B cell (primary cell): ENCODE data around the gene MGMT. TPM values are rescaled to one million over a fixed set of nuclear protein-coding genes. Genes with fewer than 3 reads are reported as not detected.

Experiments used
- ATAC-seq: fragments of 200-7000 bp; cut with Tn5 transposase; one replicate; pipeline ENCODE4 v1.10.0; 2021; ENCODE audit warnings: low read depth, mild to moderate bottlenecking, moderate number of reproducible peaks, moderate library complexity
- CTCF ChIA-PET: fragments of 350-600 bp; sonication (Branson Sonifier 250); formaldehyde crosslinking; loops from one replicate; lab custom pipeline; 2021; ENCODE audit warnings: antibody characterized with exemption, inconsistent platforms; lab: Charles Lee
- POLR2A ChIA-PET: fragments of 350-600 bp; sonication (Branson Sonifier 250); formaldehyde crosslinking; loops from one replicate; lab custom pipeline; 2021; ENCODE audit warnings: antibody characterized with exemption; lab: Charles Lee
- DNase-seq: peaks from one replicate; pipeline ENCODE4 v3.0.0; 2013
- H2AFZ ChIP-seq: 2 replicates; pipeline ENCODE4 v1.6.1; 2012; ENCODE audit warnings: mild to moderate bottlenecking, low read depth, low read length; ENCODE audit not compliant: insufficient read depth, poor library complexity, severe bottlenecking
- H3K27ac ChIP-seq, 2 donors: 1 replicate in 1 of 2; 2 replicates in 1 of 2; pipeline ENCODE4 v1.5.1; 2012 to 2013; ENCODE audit warnings: low read length in 2 of 2, mild to moderate bottlenecking in 2 of 2, moderate library complexity in 1 of 2
- H3K27me3 ChIP-seq, 4 experiments: fragments of 200-600 bp in 1 of 4; sonication (generic) in 1 of 4; replicated peaks in 1 of 4; 1 replicate in 2 of 4; 2 replicates in 2 of 4; pipeline versions ENCODE4 v1.6.1 to v1.7.0; 2013 to 2016; ENCODE audit warnings: low read length in 3 of 4, mild to moderate bottlenecking in 2 of 4, mixed read lengths in 1 of 4, moderate library complexity in 1 of 4; ENCODE audit not compliant: insufficient read depth in 4 of 4, control insufficient read depth in 3 of 4; ENCODE audit errors: control extremely low read depth in 1 of 4
- H3K36me3 ChIP-seq, 2 experiments: replicated peaks in 1 of 2; 1 replicate in 1 of 2; 2 replicates in 1 of 2; pipeline versions ENCODE4 v1.6.1 to v1.7.1; 2013; ENCODE audit warnings: low read length in 1 of 2; ENCODE audit not compliant: insufficient read depth in 2 of 2, control insufficient read depth in 1 of 2; ENCODE audit errors: control extremely low read depth in 1 of 2, extremely low read depth in 1 of 2
- H3K4me1 ChIP-seq, 2 donors: fragments of 200-600 bp in 1 of 2; sonication (generic) in 1 of 2; 1 replicate in 1 of 2; 2 replicates in 1 of 2; pipeline versions ENCODE4 v1.5.1 to v1.6.1; 2013 to 2017; ENCODE audit warnings: low read length in 2 of 2; ENCODE audit not compliant: control insufficient read depth in 2 of 2, insufficient read depth in 2 of 2
- H3K4me2 ChIP-seq: replicated peaks from 2 replicates; pipeline ENCODE3; 2012; ENCODE audit warnings: mild to moderate bottlenecking, low read depth, low read length; ENCODE audit not compliant: poor library complexity, severe bottlenecking
- H3K4me3 ChIP-seq, 5 experiments: fragments of 200-600 bp in 1 of 5; sonication (generic) in 1 of 5; 1 replicate in 3 of 5; 2 replicates in 2 of 5; pipeline versions ENCODE4 v1.5.1 to v1.7.0; 2011 to 2016; ENCODE audit warnings: low read length in 4 of 5, mild to moderate bottlenecking in 4 of 5, low read depth in 2 of 5, control low read depth in 1 of 5, moderate library complexity in 1 of 5; ENCODE audit not compliant: insufficient read depth in 1 of 5; ENCODE audit errors: control extremely low read depth in 1 of 5, extremely low read depth in 1 of 5
- H3K79me2 ChIP-seq: fragments of 200-600 bp; sonication (generic); one replicate; pipeline ENCODE4 v1.6.0; 2016; ENCODE audit warnings: low read length; ENCODE audit not compliant: control insufficient read depth, insufficient read depth
- H3K9ac ChIP-seq: fragments of 200-600 bp; sonication (generic); 2 replicates; pipeline ENCODE4 v1.6.1; 2017; ENCODE audit warnings: mild to moderate bottlenecking, low read length, moderate library complexity
- H3K9me3 ChIP-seq, 3 donors: one replicate each; pipeline versions ENCODE4 v1.6.1 to v1.7.1; 2013; ENCODE audit warnings: low read length in 2 of 3; ENCODE audit not compliant: control insufficient read depth in 2 of 3, insufficient read depth in 1 of 3; ENCODE audit errors: control extremely low read depth in 1 of 3
- H4K20me1 ChIP-seq: 2 replicates; pipeline ENCODE4 v1.6.0; 2012; ENCODE audit warnings: mild to moderate bottlenecking, low read length; ENCODE audit not compliant: insufficient read depth, control insufficient read depth, poor library complexity, severe bottlenecking
- H3K27ac Mint-ChIP-seq: one replicate; pipeline ENCODE4 v1.8.0; 2021; ENCODE audit warnings: mixed read lengths
- H3K27me3 Mint-ChIP-seq: one replicate; pipeline ENCODE4 v1.8.0; 2021; ENCODE audit warnings: mixed read lengths
- H3K4me1 Mint-ChIP-seq: one replicate; pipeline ENCODE4 v1.8.0; 2021; ENCODE audit warnings: mixed read lengths
- H3K4me3 Mint-ChIP-seq: one replicate; pipeline ENCODE4 v1.8.0; 2021; ENCODE audit warnings: mixed read lengths
- H3K9me3 Mint-ChIP-seq: one replicate; pipeline ENCODE4 v1.8.0; 2022; ENCODE audit warnings: mixed read lengths; ENCODE audit not compliant: insufficient read depth
- EZH2 ChIP-seq: IDR thresholded peaks from 2 replicates; pipeline ENCODE4 v1.6.1; 2012; ENCODE audit warnings: borderline replicate concordance, low read depth, mild to moderate bottlenecking, moderate library complexity, low read length; ENCODE audit not compliant: insufficient read depth, poor library complexity, severe bottlenecking
- WGBS: methylation state at CpG from one replicate; pipeline ENCODE4 v1.1.5; 2013; ENCODE audit warnings: missing lambda C conversion rate; ENCODE audit not compliant: insufficient coverage; 5-methylcytosine and 5-hydroxymethylcytosine counted together
- intact Hi-C: fragments of 100-400 bp; cut with micrococcal nuclease; formaldehyde crosslinking; loops from one replicate; pipeline ENCODE4 v1.10.0; 2022
- polyA plus RNA-seq: library from polyadenylated mRNA; depleted of rRNA; stranded (reverse); fragments of >200 nt; gene quantifications from 2 replicates; pipeline ENCODE4 v1.2.3, GENCODE V29; 2012
- total RNA-seq, 2 donors: library from RNA; stranded (reverse); fragments of 120-200 nt in 1 of 2; gene quantifications; 1 replicate in 1 of 2; 2 replicates in 1 of 2; pipeline versions ENCODE4 v1.2.3 to v1.2.4, GENCODE V29; 2013 to 2022
- TF ChIP-seq, protein P1 (sequence below): fragments of 200-600 bp; IDR thresholded peaks from one replicate; pipeline ENCODE4 v1.8.0; 2022; ENCODE audit warnings: antibody characterized with exemption, mild to moderate bottlenecking

Gene MGMT
- total and polyA plus RNA-seq, 2 donors (not counting 1 experiment from before 2014, with no cell fraction given) = 16.6 to 87.7 TPM

DNA sequence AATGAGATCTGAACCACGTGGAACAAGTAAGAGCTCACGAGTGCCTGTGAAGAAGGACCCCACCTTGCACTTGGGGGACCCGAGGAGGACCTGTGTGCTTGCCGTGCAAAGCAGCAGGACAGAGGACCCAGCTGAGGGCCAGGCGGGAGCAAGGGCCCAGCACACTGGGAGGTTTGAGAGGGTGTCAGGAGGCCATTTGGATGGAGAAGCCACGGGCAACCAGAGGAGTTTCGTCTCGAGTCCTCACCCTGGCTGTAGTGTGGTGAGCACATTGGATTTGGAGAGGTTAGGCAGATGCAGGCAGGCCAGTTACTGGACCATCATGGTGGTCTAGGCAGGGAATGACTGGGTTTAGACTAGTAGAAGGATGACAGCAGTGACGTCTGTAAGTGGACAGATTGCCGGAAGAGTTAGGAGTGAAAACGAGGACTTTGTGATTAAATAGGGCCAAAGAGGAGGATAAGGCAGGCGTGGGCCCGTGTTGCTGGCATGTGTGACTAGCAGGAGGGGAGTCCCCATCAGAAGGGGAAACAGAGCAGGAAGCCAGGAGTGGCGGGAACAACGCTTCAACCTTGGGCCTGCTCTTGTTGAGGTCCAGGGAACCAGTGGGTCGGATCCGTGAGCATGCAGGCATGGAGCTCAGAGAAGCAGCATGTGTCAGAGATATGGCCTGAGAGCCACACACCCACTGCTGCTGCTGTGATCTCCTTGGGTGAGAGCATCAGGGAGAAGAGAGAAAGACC lies 208.2 kb downstream of the MGMT start:
- no peak overlapping the region for H3K9ac ChIP-seq
- TF ChIP-seq, protein P1, sequence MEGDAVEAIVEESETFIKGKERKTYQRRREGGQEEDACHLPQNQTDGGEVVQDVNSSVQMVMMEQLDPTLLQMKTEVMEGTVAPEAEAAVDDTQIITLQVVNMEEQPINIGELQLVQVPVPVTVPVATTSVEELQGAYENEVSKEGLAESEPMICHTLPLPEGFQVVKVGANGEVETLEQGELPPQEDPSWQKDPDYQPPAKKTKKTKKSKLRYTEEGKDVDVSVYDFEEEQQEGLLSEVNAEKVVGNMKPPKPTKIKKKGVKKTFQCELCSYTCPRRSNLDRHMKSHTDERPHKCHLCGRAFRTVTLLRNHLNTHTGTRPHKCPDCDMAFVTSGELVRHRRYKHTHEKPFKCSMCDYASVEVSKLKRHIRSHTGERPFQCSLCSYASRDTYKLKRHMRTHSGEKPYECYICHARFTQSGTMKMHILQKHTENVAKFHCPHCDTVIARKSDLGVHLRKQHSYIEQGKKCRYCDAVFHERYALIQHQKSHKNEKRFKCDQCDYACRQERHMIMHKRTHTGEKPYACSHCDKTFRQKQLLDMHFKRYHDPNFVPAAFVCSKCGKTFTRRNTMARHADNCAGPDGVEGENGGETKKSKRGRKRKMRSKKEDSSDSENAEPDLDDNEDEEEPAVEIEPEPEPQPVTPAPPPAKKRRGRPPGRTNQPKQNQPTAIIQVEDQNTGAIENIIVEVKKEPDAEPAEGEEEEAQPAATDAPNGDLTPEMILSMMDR = no peak
- TF ChIP-seq EZH2 = no peak
- H3K9me3 Mint-ChIP-seq = no peaks in the 10 kb centered on the region
- peaks cover 0 to 12% (median 0%) of the 10 kb centered on the region in 3 donors for H3K9me3 ChIP-seq
- no peak overlapping the region for H3K4me3 ChIP-seq
- no peak overlapping the region for H3K27ac ChIP-seq
- no peak overlapping the region for H2AFZ ChIP-seq
- H3K4me2 ChIP-seq = no peak overlapping the region
- no peaks in the 10 kb centered on the region for H3K27me3 ChIP-seq
- WGBS = 96% methylated on average over 17 of the region's 17 CpGs
- H3K36me3 ChIP-seq = no peaks in the 10 kb centered on the region
- H4K20me1 ChIP-seq = no peaks in the 10 kb centered on the region
- H3K27ac Mint-ChIP-seq = no peak overlapping the region
- ChIA-PET POLR2A (no interaction called here), CTCF (no interaction called here)
- no peaks in the 10 kb centered on the region for H3K27me3 Mint-ChIP-seq
- H3K4me1 Mint-ChIP-seq = peaks cover 8% of the 10 kb centered on the region
- ATAC-seq (no peak), DNase-seq (no peak)
- H3K4me3 Mint-ChIP-seq = no peak overlapping the region
- no peaks in the 10 kb centered on the region for H3K4me1 ChIP-seq
- no peaks in the 10 kb centered on the region for H3K79me2 ChIP-seq
- intact Hi-C loops = no loop called here

DNA sequence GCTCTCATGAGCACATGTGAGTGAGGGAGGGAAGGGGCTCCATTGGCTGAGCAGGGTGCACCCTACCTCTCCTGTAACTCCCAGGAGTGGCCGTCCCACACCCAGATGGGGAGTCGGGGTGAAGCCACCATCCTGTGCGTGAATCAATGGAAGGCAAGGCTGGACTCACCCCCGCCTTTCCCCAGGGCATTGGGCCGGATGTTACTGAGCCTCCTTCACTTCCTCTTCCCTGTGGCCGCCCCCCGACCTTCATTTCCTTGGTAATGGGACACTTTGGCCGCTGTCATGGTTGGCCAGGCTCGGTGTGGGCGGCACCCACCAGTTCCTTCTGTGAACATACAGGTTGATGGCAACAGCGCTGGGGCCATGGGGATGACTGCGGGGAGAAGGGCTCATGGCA lies 209.0 kb downstream of the MGMT start:
- H3K79me2 ChIP-seq = no peaks in the 10 kb centered on the region
- ChIA-PET CTCF (no interaction called here), POLR2A (no interaction called here)
- peaks cover 0 to 12% (median 0%) of the 10 kb centered on the region in 3 donors for H3K9me3 ChIP-seq
- Mint-ChIP-seq H3K27me3 (no peaks in the 10 kb centered on the region), H3K4me1 (peaks cover 8% of the 10 kb centered on the region), H3K9me3 (no peaks in the 10 kb centered on the region), H3K27ac (peak overlapping the region; percentile 53), H3K4me3 (no peak overlapping the region)
- H3K9ac ChIP-seq = no peak overlapping the region
- H3K4me3 ChIP-seq = no peak overlapping the region
- intact Hi-C loops = no loop called here
- no peak overlapping the region for H2AFZ ChIP-seq
- ATAC-seq (no peak), DNase-seq (no peak)
- no peaks in the 10 kb centered on the region for H3K4me1 ChIP-seq
- whole genome bisulfite sequencing = 68% methylated on average over 9 of the region's 12 CpGs
- H3K27ac ChIP-seq = no peak overlapping the region
- H3K36me3 ChIP-seq = no peaks in the 10 kb centered on the region
- TF ChIP-seq, protein P1 = no peak
- no peak for TF ChIP-seq EZH2
- no peaks in the 10 kb centered on the region for H3K27me3 ChIP-seq
- H4K20me1 ChIP-seq = no peaks in the 10 kb centered on the region
- no peak overlapping the region for H3K4me2 ChIP-seq
